HCT116 (cell line): ENCODE results near the gene MTMR12.

Experiments
- CTCF ChIP-seq, 3 experiments: fragments of 200-600 bp in 1 of 3; sonication (generic) in 1 of 3; IDR thresholded peaks in 2 of 3; conservative IDR thresholded peaks in 1 of 3; 2 replicates each; pipeline ENCODE4 v1.5.1; 2012 to 2017; ENCODE audit warnings: low read depth in 2 of 3, low read length in 2 of 3, antibody characterized with exemption in 1 of 3, borderline replicate concordance in 1 of 3, control low read depth in 1 of 3, mild to moderate bottlenecking in 1 of 3, mixed read lengths in 1 of 3, mixed run types in 1 of 3, moderate library complexity in 1 of 3; ENCODE audit not compliant: insufficient read depth in 1 of 3
- EZH2phosphoT487 ChIP-seq: fragments of 200-600 bp; IDR thresholded peaks from 2 replicates; pipeline ENCODE4 v1.6.1; 2018; ENCODE audit warnings: antibody characterized with exemption, borderline replicate concordance
- POLR2A ChIP-seq: IDR thresholded peaks from 2 replicates; pipeline ENCODE4 v1.7.0; 2011; ENCODE audit warnings: borderline replicate concordance; ENCODE audit not compliant: insufficient read depth, insufficient read length; ENCODE audit errors: extremely low read depth
- POLR2AphosphoS5 ChIP-seq: IDR thresholded peaks from 2 replicates; pipeline ENCODE4 v1.6.1; 2011; ENCODE audit warnings: mild to moderate bottlenecking, low read depth, low read length, moderate library complexity

- TF ChIP-seq POLR2A (no peak), EZH2phosphoT487 (no peak), CTCF (IDR thresholded peaks at IDR 0.05 in 2 of 3, conservative IDR thresholded peaks at IDR 0.05 in 1 of 3; ENCODE audit: borderline replicate concordance in 1 of 3, insufficient read depth in 1 of 3, low read depth in 2 of 3, low read length in 2 of 3) (no peak), POLR2AphosphoS5 (no peak)
Measured at GRCh38 chr5:32228816-32229215, 83.9 kb downstream of the MTMR12 start.
